ENCODE results near the gene RINL.
"Not testable (repeated sequence)": the region's sequence is repeated elsewhere in the genome, so short reads cannot be mapped to it uniquely, and the experiment has no call there.

Gene RINL

DNA sequence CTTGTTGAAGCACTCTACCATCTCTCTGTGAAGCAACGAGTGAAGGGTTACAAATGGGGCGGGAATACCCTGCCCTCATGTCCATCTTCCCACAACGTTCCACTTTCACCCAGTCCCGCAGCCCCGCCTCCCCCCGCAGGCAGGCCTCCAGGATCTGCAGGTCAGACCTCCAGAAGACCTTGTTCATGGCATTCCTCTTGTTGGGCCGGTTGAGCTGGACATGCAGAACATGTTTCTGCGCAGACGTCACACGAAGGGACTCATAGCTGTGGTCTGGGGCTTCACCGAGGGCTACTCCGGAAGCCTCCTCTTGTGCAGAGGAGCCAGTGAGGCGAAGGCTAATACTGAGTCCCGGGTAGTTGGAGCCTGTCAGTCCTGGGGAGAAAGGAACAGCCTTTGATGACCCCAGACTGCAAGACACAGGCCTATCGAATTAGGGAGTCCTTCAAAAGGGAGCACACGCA, 46.9 kb downstream of the RINL start:
- DNase-seq: peak; percentile 14

DNA sequence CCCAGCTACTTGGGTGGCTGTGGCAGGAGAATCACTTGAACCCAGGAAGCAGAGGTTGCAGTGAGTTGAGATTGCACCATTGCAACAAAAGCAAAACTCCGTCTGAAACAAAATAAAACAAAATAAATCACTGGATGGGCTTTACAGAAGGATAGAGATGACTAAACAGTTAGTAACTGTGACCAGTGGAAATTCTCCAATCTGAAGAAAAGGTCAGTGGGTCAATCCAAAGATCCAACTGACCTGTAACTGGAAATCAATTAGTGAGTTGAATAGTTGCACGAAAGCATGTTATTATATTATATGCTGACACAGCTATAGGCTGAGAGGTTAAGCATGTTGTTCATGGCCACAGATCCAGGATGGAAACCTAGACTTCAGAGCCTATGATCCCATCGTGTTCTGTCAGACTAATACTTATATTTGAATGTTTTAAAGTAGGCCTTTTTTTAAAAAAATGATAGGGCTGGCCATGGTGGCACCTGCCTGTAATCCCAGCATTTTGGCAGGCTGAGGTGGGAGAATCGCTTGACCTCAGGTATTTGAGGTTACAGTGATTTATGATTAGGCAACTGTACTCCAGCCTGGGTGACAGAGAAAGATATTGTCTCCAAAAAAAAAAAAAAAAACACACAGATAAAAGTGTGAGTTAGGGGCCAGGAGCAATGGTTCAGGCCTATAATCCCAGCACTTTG, 47.9 kb downstream of the RINL start:
- DNase-seq: no peak

DNA sequence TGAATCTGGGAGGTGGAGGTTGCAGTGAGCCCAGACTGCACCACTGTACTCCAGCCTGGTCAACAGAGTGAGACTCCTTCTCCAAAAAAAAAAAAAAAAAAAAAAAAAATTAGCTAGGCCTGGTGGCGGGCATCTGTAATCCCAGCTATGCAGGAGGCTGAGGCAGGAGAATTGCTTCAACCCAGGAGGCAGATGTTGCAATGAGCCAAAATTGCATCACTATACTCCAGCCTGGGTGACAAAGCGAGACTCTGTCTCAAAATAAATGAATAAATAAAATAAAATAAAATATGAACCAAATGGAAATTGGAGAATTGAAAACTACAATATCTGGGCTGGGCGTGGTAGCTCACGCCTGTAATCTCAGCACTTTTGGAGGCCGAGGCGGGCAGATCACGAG, 48.9 kb downstream of the RINL start:
- DNase-seq: not testable (repeated sequence)

DNA sequence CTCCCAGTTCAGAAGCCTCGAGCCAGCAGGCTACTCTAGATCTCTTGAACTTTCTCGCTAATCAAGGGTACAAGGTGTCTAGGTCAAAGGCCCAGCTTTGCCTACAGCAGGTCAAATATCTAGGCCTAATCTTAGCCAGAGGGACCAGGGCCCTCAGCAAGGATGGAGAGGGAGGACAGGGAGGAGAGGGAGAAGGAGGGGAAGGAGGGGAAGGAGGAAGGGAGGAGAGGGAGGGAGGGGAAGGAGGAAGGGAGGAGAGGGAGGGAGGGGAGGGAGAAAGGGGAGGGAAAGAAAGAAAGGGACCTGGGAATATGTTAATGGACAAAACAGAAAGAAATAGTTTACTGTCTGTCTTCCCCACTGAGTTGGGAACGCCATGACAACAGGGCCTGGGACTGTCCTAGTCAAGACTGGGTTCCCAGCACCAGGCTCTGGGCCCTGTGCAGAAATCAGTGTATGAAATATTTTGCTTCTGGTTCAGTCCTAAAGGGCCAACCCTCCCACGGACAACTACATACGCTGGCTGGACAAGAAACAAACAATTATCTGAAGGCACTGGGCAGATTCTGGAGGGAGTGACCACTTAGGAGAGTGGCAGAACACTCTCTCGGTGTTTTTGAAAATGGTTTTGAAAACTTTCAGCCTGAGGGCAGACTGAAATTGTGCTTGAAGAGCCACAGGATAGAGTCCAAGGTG, 51.1 kb downstream of the RINL start:
- DNase-seq: no peak

DNA sequence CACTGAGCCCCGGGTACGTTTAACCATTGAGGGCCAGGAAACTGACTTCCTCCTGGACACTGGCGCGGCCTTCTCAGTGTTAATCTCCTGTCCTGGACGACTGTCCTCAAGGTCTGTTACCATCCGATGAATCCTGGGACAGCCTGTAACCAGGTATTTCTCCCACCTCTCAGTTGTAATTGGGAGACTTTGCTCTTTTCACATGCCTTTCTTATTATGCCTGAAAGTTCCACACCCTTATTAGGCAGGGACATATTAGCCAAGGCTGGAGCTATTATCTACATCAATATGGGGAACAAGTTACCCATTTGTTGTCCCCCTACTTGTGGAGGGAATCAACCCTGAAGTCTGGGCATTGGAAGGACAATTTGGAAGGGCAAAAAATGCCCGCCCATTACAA, 52.1 kb downstream of the RINL start:
- not testable (repeated sequence) for DNase-seq

DNA sequence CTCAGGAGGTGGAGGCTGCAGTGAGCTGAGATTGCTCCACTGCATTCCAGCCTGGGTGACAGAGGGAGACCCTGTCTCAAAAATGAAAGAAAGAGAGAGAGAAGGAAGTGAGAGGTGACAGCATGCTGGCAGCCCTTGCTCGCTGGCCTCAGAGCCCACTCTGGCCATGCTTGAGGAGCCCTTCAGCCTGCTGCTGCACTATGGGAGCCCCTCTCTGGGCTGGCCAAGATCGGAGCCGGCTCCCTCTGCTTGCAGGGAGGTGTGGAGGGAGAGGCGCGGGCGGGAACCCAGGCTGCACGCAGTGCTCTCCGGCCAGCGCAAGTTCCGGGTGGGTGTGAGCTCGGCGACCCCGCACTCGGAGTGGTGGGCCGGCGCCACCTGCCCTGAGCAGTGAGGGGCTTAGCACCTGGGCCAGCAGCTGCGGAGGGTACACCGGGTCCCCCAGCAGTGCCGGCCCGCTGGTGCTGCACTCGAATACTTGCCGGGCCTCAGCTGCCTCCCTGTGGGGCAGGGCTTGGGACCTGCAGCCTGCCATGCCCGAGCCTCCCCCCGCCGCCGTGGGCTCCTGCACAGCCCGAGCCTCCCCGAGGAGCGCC, 56.7 kb downstream of the RINL start:
- not testable (repeated sequence) for DNase-seq

DNA sequence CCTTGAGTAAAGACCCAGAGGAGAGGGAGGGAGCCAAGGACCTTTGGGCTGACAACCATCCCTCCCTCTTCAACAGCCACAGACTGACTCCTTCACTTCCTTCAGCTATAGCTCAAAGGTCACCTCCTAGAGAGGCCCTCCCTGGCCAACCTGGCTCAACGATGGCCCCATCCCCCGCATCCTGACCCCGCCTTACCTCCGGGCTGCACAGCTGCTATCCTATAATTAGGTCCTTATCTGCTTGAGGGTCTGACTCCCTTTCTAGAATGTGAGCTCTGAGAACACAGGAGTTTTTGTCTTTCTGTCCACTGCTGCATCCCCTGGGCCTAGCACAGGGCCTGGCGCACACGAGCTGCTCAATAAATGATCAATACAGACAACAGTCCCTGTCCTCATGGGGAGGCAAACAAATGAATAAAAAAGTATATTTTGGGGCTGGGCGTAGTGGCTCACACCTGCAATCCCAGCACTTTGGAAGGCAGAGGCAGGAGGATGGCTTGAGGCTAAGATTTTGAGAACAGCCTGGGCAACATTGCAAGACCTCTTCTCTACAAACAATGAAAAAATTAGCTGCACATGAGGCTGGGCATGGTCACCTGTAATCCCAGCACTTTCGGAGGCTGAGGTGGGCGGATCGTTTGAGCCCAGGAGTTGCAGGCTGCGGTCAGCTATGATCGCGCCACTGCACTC, 58.7 kb downstream of the RINL start:
- no peak for DNase-seq

Data from stimulated activated naive CD4-positive, alpha-beta T cell treated with Interleukin-2 at 50 U/mL for 16 hours (primary cell).